RKO (cell line): ENCODE results near the gene PIK3R1.

ENCODE experiments used
- DNase-seq: peaks from one replicate; pipeline ENCODE4 v3.0.0-alpha.2; 2016; ENCODE audit warnings: low spot score

PIK3R1 gene

DNA sequence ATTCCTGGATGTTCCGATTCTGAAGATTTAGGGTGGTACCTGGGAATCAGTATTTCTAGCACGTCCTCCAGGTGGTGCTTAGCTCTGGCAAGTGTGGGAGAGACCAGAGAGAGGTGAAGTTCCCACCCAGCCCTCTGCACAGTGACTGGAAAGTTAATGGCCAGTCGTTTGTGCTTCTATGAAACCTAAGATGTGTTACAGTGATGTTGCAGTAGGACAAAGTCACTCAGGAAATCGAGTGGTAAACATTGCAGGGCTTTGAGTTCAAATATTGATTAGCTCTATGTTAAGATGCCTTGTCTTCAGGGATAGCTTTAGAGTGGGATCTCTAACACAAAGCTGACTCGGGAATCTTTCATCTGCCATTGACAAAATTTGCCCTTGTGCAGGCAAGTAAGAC is 55.6 kb downstream of the PIK3R1 start:
- no peak for DNase-seq

- DNase-seq: peak; percentile 44
Measured at GRCh38 chr5:68272289-68272688, 56.7 kb downstream of the PIK3R1 start.

DNA sequence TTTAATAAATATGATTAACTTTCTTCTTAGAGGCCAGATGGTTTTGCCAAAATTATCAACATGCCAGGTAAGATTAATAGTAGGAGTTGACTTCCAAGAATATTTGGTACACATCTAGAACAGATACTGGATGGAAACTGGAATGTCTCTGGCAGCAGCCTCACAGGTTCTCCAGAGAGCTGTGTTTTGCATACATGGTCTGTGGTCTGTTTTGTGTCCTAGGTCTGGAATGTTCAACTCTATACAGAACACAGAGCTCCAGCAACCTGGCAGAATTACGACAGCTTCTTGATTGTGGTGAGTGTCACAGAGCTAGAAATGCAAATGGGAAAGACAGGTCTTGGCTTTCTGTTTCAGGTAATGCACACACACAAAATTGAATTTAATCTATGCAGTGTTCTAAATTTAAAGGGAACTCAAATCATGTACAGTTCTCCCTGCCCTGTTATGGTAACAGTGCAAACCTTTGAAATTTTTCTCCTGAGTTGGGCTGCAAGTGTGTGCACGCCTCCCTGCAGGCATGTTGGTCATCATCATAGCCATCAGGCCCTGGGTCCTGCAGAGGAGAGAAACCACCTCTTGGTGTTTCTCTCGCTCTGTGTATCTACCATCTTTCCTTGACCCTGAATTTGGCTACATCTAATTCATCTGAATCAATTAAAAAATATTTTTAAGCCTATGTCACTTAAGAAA is 58.3 kb downstream of the PIK3R1 start:
- no peak for DNase-seq

- DNase-seq: no peak
Measured at GRCh38 chr5:68274847-68275651, 59.5 kb downstream of the PIK3R1 start.

- DNase-seq: no peak
Measured at GRCh38 chr5:68276740-68277139, 61.2 kb downstream of the PIK3R1 start.

DNA sequence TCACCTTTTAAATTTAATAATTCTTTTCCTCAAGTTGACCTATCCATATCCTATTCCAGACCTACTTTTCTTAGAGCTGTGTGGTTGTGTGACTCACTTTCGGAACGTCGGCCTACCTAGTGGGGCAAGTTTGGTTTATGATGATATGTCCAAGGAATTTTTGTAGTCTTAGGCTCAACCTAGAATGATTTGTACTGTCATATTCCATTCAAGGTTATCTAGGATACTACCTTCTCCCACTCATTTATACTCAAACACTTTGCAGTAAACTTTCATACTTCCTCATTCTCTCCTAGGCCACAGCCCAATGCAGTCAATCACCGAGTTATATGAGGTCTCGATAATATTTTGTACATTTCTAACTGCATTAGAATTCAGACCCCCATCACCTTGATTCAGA is 61.9 kb downstream of the PIK3R1 start:
- no peak for DNase-seq

GRCh38 chr5:68279984-68280383 is 64.4 kb downstream of the PIK3R1 start:
- DNase-seq: no peak

DNA sequence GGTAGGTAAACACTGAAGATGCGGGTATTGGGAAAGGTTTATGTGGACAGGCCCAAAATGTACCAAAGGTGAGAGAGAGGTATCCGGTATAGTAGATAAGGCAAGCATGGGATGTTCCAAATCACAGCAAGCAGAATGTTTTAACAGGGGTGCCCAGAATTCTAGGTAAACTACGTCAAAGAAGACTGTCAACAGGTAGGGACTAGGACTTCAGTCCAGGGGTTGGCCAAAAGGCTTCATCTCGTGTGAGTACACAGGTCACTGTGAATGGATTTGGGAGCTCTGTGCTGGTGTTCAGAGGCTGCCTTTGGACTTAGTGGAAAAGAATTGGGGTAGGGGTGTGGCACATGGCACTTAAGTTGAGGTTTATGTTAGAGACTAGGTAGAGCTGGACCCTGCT is 66.4 kb downstream of the PIK3R1 start:
- no peak for DNase-seq

DNA sequence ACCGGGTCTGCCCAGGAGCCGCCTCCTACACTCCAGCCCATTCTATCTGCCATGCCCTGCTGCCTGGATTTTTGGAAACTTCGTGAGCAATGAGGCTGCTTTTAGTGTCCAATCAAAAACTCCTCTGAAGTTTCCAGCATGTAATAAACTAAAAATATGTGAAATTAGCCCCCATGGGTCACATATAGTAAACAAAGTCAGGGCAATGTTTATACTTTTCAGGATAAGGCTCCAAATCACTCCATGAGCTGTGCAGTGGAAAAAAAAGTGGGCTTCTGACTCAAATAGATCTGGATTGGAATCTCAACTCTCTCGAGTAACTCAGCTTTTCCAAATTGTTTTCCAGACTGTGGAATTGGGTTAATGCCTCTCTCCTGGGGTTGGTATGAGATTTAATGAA is 68.2 kb downstream of the PIK3R1 start:
- DNase-seq: no peak

DNA sequence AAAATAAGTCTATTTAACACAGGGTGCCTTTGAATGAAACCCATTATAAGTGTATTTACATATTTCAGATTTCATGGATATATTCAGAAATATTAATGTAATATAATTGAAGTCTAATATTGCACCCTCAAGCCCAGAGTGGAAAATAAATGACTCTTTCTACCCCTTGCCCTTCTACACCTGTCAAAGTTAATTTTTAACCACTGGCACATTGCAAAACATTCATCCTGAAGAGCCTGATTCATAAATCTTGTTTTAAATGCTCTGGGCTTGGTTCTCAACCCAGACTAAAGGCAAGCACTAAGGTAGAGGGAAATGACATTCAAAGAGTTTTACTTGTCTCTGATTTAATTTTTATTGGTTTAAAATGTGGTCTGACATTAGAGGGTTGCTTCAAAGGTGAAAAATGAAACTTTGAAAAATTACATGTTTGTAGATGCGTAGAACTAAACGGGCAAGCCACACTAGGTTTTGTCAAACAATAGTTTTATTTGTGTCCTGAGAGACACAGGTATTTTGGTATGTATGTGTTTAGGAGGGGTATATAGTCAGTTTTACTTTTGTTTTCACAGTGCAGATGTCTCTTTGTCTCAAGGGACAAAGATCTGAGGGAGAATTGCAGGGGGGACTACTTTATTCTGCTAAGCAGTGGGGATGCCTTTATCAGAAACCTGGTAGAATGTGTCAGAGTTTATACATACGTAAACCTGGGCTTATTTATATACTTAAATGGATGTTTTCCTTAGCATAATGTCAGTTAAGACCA is 69.7 kb downstream of the PIK3R1 start:
- no peak for DNase-seq

- DNase-seq: peak; percentile 67
Measured at GRCh38 chr5:68285851-68286611, 70.5 kb downstream of the PIK3R1 start.

GRCh38 chr5:68286612-68286912 is 71.0 kb downstream of the PIK3R1 start:
- DNase-seq: no peak

GRCh38 chr5:68287631-68287975 is 72.0 kb downstream of the PIK3R1 start:
- DNase-seq: no peak

DNA sequence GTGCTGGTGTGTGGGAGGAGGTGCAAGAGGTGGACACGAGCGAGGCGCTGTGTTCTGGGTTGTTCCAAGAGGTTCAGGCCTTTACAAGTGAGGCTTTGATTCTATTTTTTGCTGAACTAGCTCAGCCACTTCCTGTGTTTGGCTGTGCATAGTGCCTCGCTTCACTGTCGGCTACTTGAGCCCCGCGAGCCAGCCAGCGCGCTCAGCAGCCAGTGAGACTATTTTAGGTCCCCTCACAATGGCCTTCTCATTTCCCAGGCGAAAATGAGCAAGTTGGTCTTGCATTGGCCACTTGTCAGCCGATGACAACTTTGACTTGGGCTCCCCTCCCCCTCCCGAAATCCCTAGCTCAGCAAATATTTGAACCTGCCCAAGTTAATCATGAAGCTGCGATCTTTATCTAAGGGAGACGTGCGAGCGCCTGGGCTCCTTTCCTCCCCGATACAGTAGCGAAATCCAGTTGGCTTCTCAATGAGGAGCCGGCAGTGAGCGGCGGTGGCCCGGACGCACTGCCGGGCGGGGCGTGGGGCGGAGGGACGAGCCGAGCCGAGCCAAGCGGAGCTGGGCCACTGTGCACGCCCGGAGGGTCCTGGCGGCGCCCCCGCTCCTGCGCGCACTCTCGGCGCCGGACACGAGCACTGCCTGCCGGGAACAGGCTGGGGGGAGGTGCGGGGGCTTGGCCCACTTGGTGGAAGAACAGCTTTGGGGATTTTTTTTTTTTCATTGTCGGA is 72.6 kb downstream of the PIK3R1 start:
- no peak for DNase-seq

DNA sequence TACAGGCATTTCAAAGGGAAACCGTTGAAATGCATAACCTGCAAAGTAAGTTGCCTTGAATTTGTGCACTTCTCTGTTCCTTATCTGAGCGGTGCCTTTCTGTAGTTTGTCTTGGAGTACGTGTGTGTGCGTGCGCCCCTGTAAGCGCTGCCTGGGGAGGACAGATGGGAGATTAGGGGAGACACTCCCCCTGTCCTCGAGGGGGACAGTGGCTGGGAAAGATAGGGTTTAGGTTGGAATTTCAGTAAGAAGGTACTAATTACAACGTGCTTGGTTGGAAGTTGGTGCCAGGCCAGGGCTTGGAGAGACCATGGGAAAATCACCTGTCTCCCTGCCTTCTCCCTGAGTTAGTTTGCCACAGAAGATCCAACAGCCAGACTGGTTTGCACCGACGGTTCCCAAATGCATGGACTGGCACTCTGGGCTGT is 73.2 kb downstream of the PIK3R1 start:
- DNase-seq: no peak

DNA sequence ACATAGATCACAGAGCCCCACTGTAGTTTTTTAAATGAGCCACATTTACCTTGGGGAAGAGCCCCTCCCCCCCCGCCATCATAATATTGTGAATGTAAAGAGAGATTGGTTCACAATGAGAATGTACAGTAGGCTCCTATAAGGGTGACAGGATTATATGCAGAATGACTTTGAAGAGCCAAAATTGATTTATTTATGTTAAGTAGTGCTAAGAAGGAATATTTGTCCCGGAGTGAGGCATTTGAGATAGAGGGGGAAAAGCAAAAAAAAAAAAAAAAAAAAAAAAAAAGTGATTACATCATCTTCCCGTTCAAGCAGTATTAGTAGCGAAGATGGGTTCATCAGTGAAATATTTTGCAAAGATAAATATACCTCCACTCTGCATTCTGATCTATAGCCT is 73.9 kb downstream of the PIK3R1 start:
- no peak for DNase-seq

DNA sequence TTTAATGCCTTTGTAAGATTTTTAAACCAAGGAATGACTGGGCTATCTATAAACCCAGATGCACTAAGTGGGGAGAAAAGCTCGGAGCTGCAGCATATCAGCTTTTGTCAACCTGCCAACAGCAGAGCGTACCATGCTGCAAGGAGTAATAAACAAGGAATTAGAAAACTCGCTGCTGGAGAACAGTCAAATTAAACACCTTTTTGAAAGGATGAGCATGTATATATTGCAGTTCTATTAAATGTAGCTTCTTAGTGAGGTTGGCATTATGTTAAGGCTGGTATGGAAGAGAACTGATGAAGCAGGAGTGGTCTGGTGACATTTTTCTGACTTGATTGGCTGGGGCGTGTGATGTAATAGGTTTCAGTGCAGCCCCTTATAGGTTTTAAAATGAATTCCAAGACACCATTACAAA is 74.7 kb downstream of the PIK3R1 start:
- no peak for DNase-seq

- no peak for DNase-seq
Measured at GRCh38 chr5:68290847-68291246, 75.3 kb downstream of the PIK3R1 start.

GRCh38 chr5:68292316-68292715 is 76.8 kb downstream of the PIK3R1 start:
- DNase-seq: no peak

DNA sequence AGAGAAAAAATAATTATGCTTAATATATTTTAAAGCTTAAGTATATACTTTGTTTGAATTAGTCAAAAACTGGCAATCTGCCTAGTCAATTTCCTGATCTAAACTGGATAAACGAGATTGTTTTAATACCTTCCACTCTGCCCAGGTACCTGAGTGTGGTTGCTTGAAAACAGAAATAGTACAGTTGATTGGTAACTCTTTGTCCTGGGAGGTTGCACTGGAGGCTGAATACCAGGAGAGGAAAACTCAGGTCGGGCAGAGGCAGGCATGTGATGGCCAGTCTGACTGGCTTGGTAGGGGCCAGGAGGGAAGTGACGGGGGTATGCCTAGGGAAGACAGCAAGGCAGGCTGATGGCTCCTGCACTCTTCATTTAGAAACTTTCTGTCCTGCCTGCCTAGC is 80.2 kb downstream of the PIK3R1 start:
- DNase-seq: no peak

DNA sequence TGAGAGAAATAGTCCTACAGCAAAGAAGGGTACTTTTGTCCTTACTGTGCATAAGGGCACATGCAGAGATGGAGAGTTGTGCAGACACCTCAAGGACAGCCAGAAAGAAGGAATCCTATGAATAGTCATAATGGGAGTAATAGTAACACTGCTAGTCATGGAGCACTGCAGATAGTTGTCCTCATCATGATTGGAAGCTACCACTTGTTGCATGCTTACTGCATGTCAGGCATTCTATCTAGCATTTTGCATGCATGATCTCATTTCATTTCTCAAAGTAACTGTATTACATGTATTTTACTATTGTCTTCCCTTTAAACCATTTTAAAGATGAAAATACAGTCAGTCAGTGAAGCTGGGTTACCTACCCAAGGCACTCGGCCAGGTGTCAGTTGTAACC is 81.3 kb downstream of the PIK3R1 start:
- DNase-seq: no peak

DNA sequence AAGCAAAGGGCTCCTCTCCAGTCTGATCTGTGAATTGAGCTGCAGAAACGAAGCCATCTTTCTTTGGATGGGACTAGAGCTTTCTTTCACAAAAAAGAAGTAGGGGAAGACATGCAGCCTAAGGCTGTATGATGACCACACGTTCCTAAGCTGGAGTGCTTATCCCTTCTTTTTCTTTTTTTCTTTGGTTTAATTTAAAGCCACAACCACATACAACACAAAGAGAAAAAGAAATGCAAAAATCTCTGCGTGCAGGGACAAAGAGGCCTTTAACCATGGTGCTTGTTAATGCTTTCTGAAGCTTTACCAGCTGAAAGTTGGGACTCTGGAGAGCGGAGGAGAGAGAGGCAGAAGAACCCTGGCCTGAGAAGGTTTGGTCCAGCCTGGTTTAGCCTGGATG is 82.1 kb downstream of the PIK3R1 start:
- no peak for DNase-seq
